Spleen (tissue), 7 donors: ENCODE measurements around the gene HYDIN.
"Not testable (repeated sequence)": the region's sequence is repeated elsewhere in the genome, so short reads cannot be mapped to it uniquely, and the experiment has no call there.

ENCODE experiments used
- CTCF ChIP-seq, 11 experiments: fragments of 200-600 bp in 7 of 11; fragments of 450-650 bp in 4 of 11; sonication (generic) in 4 of 11; IDR thresholded peaks in 8 of 11; conservative IDR thresholded peaks in 3 of 11; 1 replicate in 7 of 11; 2 replicates in 4 of 11; pipeline versions ENCODE4 v1.4.0 to v1.8.0; 2016 to 2021; ENCODE audit warnings: antibody characterized with exemption in 11 of 11, inconsistent platforms in 4 of 11, mild to moderate bottlenecking in 1 of 11
- POLR2AphosphoS5 ChIP-seq, 3 donors: sonication (generic); formaldehyde crosslinking; IDR thresholded peaks; one replicate each; pipeline ENCODE4 v1.5.1; 2017; ENCODE audit warnings: antibody characterized with exemption in 3 of 3
- donor health status: DM: no; HTN: no; CAD: no; lungs with moderate emphysema.
- donor health status: DM: no; HTN: no; CAD: no.
- donor health status: DM: no; HTN: no; CAD: no.

GRCh38 chr16:71015419-71015818 is 215.1 kb downstream of the HYDIN start:
- not testable (repeated sequence) for TF ChIP-seq CTCF (IDR thresholded peaks at IDR 0.05 in 8 of 11, conservative IDR thresholded peaks at IDR 0.05 in 3 of 11); POLR2AphosphoS5 (IDR thresholded peaks at IDR 0.05)
